ENCODE data around the gene CPA3. TPM values are rescaled to one million over a fixed set of nuclear protein-coding genes. Genes with fewer than 3 reads are reported as not detected.

CPA3 gene
- total RNA-seq, 4 donors from 2014 or later: 0.19 to 66.8 (median 7.1) TPM

GRCh38 chr3:148829926-148830325 is 35.2 kb upstream of the CPA3 start:
- Histone ChIP-seq H3K4me3 (no peak overlapping the region), H3K36me3 (no peaks in the 10 kb centered on the region), H3K9me3 (no peaks in the 10 kb centered on the region), H3K27me3 (no peaks in the 10 kb centered on the region), H3K4me1 (no peaks in the 10 kb centered on the region), H3K27ac (no peak overlapping the region)
- intact Hi-C loops (cut with DNase I): no loop called here
- TF ChIP-seq CTCF (IDR thresholded peaks at IDR 0.05): no peak
- no peak for TF ChIP-seq POLR2A (IDR thresholded peaks at IDR 0.05)
- 61 to 87% methylated on average over 3 of the region's 3 CpGs for WGBS, 2 donors
- DNase-seq: no peak

GRCh38 chr3:148833223-148833622 is 31.9 kb upstream of the CPA3 start:
- no peak for DNase-seq
- 78 to 90% methylated on average over 3 of the region's 3 CpGs for WGBS, 2 donors

GRCh38 chr3:148839805-148840204 is 25.3 kb upstream of the CPA3 start:
- Histone ChIP-seq H3K9me3 (no peaks in the 10 kb centered on the region), H3K4me3 (no peak overlapping the region), H3K36me3 (no peaks in the 10 kb centered on the region), H3K4me1 (no peaks in the 10 kb centered on the region), H3K27me3 (no peaks in the 10 kb centered on the region), H3K27ac (no peak overlapping the region)
- TF ChIP-seq CTCF (IDR thresholded peaks at IDR 0.05) (no peak), POLR2A (IDR thresholded peaks at IDR 0.05) (no peak)
- DNase-seq: no peak
- intact Hi-C loops (cut with DNase I): no loop called here

More at GRCh38 chr3:148833223-148833622, 31.9 kb upstream of the CPA3 start:
- Histone ChIP-seq H3K36me3 (no peaks in the 10 kb centered on the region), H3K27ac (no peak overlapping the region), H3K27me3 (no peaks in the 10 kb centered on the region), H3K9me3 (no peaks in the 10 kb centered on the region), H3K4me1 (no peaks in the 10 kb centered on the region), H3K4me3 (no peak overlapping the region)
- no peak for TF ChIP-seq POLR2A (IDR thresholded peaks at IDR 0.05)
- no peak for TF ChIP-seq CTCF (IDR thresholded peaks at IDR 0.05)
- intact Hi-C loops (cut with DNase I): no loop called here

GRCh38 chr3:148840451-148840850 is 24.6 kb upstream of the CPA3 start:
- intact Hi-C loops (cut with DNase I): no loop called here
- no peak overlapping the region for H3K4me3 ChIP-seq
- no peak for DNase-seq
- H3K36me3 ChIP-seq: no peaks in the 10 kb centered on the region
- no peaks in the 10 kb centered on the region for H3K4me1 ChIP-seq
- no peak for TF ChIP-seq POLR2A (IDR thresholded peaks at IDR 0.05)
- TF ChIP-seq CTCF (IDR thresholded peaks at IDR 0.05): no peak
- no peaks in the 10 kb centered on the region for H3K27me3 ChIP-seq
- H3K9me3 ChIP-seq: no peaks in the 10 kb centered on the region
- H3K27ac ChIP-seq: no peak overlapping the region
- 83 to 84% methylated on average over 4 of the region's 4 CpGs for WGBS, 2 donors

GRCh38 chr3:148845756-148846395 is 19.2 kb upstream of the CPA3 start:
- no peak for DNase-seq
- TF ChIP-seq CTCF (IDR thresholded peaks at IDR 0.05) (no peak), POLR2A (IDR thresholded peaks at IDR 0.05) (no peak)

More at GRCh38 chr3:148845756-148846395, 19.2 kb upstream of the CPA3 start:
- intact Hi-C loops (cut with DNase I): no loop called here
- H3K9me3 ChIP-seq: no peaks in the 10 kb centered on the region
- no peak overlapping the region for H3K27ac ChIP-seq
- no peaks in the 10 kb centered on the region for H3K27me3 ChIP-seq
- no peaks in the 10 kb centered on the region for H3K36me3 ChIP-seq
- H3K4me1 ChIP-seq: no peaks in the 10 kb centered on the region
- 65 to 69% methylated on average over 2 of the region's 2 CpGs for WGBS, 2 donors
- H3K4me3 ChIP-seq: no peak overlapping the region

Measured in esophagus squamous epithelium (tissue), 5 donors.